ENCODE data around the gene POLR2A. TPM values are rescaled to one million over a fixed set of nuclear protein-coding genes. Genes with fewer than 3 reads are reported as not detected.

POLR2A gene
- total RNA-seq, 4 donors from 2014 or later, result 87.0 to 163 (median 125) TPM

GRCh38 chr17:7530023-7530900, 46.1 kb downstream of the POLR2A start:
- DNase-seq (ENCODE audit: low spot score in 2 of 2), result no peak
- no peak overlapping the region for H3K4me3 ChIP-seq
- no peaks in the 10 kb centered on the region for H3K27me3 ChIP-seq
- H3K9me3 ChIP-seq, result peaks cover 0 to 26% (median 6%) of the 10 kb centered on the region in 4 donors
- WGBS, 2 donors, result 90 to 91% methylated on average over 6 of the region's 6 CpGs
- TF ChIP-seq POLR2A (IDR thresholded peaks at IDR 0.05) (no peak), CTCF (IDR thresholded peaks at IDR 0.05) (no peak), EP300 (IDR thresholded peaks at IDR 0.05) (no peak)
- no peak overlapping the region for H3K27ac ChIP-seq
- no peaks in the 10 kb centered on the region for H3K36me3 ChIP-seq
- no peaks in the 10 kb centered on the region for H3K4me1 ChIP-seq

- Histone ChIP-seq H3K36me3 (no peaks in the 10 kb centered on the region), H3K9me3 (peaks cover 0 to 7% (median 0%) of the 10 kb centered on the region in 4 donors), H3K4me1 (no peaks in the 10 kb centered on the region), H3K4me3 (no peak overlapping the region), H3K27ac (no peak overlapping the region), H3K27me3 (no peaks in the 10 kb centered on the region)
- no peak for DNase-seq (ENCODE audit: low spot score in 2 of 2)
- whole genome bisulfite sequencing, 2 donors, result 72 to 75% methylated on average over 3 of the region's 3 CpGs
- TF ChIP-seq POLR2A (IDR thresholded peaks at IDR 0.05) (no peak), CTCF (IDR thresholded peaks at IDR 0.05) (no peak), EP300 (IDR thresholded peaks at IDR 0.05) (no peak)
These were observed 53.9 kb downstream of the POLR2A start for GRCh38 chr17:7538050-7538449.

- H3K27ac ChIP-seq, result no peak overlapping the region
- H3K27me3 ChIP-seq, result no peaks in the 10 kb centered on the region
- no peak for DNase-seq (ENCODE audit: low spot score in 2 of 2)
- H3K9me3 ChIP-seq, result peaks cover 0 to 7% (median 0%) of the 10 kb centered on the region in 4 donors
- H3K4me1 ChIP-seq, result peaks cover 0 to under 1% (median 0%) of the 10 kb centered on the region in 4 donors
- no peaks in the 10 kb centered on the region for H3K36me3 ChIP-seq
- WGBS, 2 donors, result 66 to 75% methylated on average over 11 of the region's 11 CpGs
- H3K4me3 ChIP-seq, result no peak overlapping the region
- TF ChIP-seq CTCF (IDR thresholded peaks at IDR 0.05) (no peak), EP300 (IDR thresholded peaks at IDR 0.05) (no peak), POLR2A (IDR thresholded peaks at IDR 0.05) (no peak)
These were observed 54.9 kb downstream of the POLR2A start for GRCh38 chr17:7538891-7539545.

- Histone ChIP-seq H3K4me3 (no peak overlapping the region), H3K4me1 (peaks cover 0 to 15% (median 0%) of the 10 kb centered on the region in 4 donors), H3K36me3 (no peaks in the 10 kb centered on the region), H3K27me3 (no peaks in the 10 kb centered on the region), H3K9me3 (peaks cover 0 to 7% (median 0%) of the 10 kb centered on the region in 4 donors), H3K27ac (no peak overlapping the region)
- 94 to 95% methylated on average over 9 of the region's 9 CpGs for WGBS, 2 donors
- no peak for TF ChIP-seq POLR2A (IDR thresholded peaks at IDR 0.05)
- TF ChIP-seq CTCF (IDR thresholded peaks at IDR 0.05), result no peak
- TF ChIP-seq EP300 (IDR thresholded peaks at IDR 0.05), result no peak
- DNase-seq (ENCODE audit: low spot score in 2 of 2), result no peak
These were observed 57.0 kb downstream of the POLR2A start for GRCh38 chr17:7541074-7541621.
